ENCODE data around the gene CBX5.

CBX5 gene

DNA sequence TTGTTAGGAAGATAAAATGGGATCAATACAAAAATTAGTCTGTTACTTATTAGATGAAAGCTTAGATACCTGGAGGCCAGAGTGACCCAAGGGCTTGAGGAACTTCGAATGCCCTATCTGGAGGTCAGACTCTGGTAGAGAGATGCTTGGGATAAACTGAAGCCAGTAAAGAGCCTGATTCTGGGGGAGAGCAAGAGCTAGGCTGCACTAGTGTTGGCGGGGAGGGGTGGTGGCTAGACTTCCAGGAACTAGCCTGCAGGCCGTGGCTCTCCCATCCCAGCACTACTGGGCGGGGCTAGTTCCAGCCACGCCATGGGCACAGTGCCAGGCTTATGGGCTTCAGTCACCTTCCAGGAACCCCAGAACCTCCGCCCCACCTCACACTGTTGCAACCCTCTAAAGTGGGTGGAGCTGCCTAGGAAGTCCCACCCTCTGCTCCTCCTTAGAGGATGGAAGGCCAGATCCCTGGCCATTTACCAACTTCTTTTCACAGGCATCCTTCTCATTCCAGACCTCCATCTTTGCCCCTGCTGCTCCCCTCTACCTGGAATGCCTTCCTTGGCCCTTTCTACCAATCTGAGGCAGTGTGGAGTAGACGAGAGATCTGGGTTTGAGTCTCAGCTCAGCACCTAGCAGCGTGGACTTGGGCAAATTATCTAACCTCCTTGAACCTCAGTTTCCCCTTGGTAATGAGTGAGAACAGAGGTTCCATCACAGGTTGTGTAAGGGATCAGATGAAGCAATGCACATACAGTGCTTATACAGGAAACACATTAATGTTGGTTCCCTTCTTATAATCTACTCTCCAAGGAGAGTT, 27.2 kb upstream of the CBX5 start:
- Histone ChIP-seq H3K4me1 (ENCODE audit: control insufficient read depth in 1 of 2, insufficient read depth in 2 of 2, low read length in 2 of 2) (peaks cover 5% of the 10 kb centered on the region in 2 experiments), H3K4me2 (ENCODE audit: low read length) (no peak overlapping the region), H3K79me2 (ENCODE audit: control insufficient read depth, insufficient read depth, low read length, poor library complexity) (no peaks in the 10 kb centered on the region), H3K79me1 (ENCODE audit: low read length) (peaks cover 2% of the 10 kb centered on the region), H2AK5ac (ENCODE audit: low read length) (no peak overlapping the region), H3K4ac (ENCODE audit: low read depth, low read length) (no peak overlapping the region), H3K23ac (ENCODE audit: low read length) (no peak overlapping the region), H3K14ac (ENCODE audit: low read length) (no peak overlapping the region), H3K4me3 (ENCODE audit: low read depth, low read length) (no peak overlapping the region), H2BK120ac (ENCODE audit: insufficient read depth, low read length, poor library complexity) (no peak overlapping the region), H3K9me3 (ENCODE audit: insufficient read depth, low read depth, low read length) (no peaks in the 10 kb centered on the region), H3K27me3 (ENCODE audit: insufficient read depth, low read length) (no peaks in the 10 kb centered on the region), H2BK12ac (ENCODE audit: low read length) (no peak overlapping the region), H3K9ac (ENCODE audit: low read length) (no peak overlapping the region), H3K18ac (ENCODE audit: low read length) (no peak overlapping the region), H4K8ac (ENCODE audit: low read depth, low read length) (no peak overlapping the region), H4K91ac (ENCODE audit: low read depth, low read length) (no peak overlapping the region), H3K27ac (ENCODE audit: low read depth, low read length) (no peak overlapping the region), H2AFZ (ENCODE audit: insufficient read depth, low read length, poor library complexity) (no peak overlapping the region), H3K36me3 (ENCODE audit: control insufficient read depth in 1 of 2, insufficient read depth in 2 of 2, low read length in 2 of 2) (no peaks in the 10 kb centered on the region), H2BK5ac (ENCODE audit: low read depth, low read length, poor library complexity) (no peak overlapping the region), H4K12ac (ENCODE audit: low read depth, low read length) (no peak overlapping the region)
- DNase-seq, result no peak
- no CpG with 5 or more reads among the region's 8 CpGs for WGBS (ENCODE audit: extremely low coverage, insufficient coverage, insufficient read length)

DNA sequence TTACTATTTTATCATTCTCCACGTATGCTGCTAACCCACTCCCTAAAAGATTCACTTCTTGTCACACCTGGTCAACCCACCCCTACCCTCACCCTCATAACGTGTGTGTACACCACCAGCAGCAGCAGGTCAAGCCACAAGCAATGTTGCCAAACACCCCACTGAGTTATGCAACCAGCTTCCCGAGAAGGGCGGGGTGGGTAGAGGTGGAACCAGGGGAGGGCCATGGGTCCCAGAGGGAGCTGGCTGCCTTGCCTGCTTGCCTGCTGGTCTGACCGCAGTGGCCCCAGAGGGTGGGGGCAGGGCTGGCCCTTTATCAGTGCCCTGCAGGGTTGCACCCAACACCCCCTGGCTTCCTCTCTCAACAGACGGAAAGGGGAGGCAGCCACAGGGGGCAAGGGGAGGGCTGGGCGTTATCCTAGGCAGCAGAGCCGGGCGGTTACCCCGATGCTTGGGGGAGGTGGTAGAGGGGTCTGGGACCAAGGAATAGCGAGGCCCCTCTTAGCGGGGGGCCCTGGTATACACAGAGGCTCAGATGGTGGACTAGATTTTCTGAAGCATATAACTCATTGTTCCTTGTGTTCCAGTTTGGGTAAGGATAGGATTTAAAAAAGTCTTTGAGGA, 24.4 kb upstream of the CBX5 start:
- Histone ChIP-seq H3K14ac (ENCODE audit: low read length) (no peak overlapping the region), H2AK5ac (ENCODE audit: low read length) (no peak overlapping the region), H3K4ac (ENCODE audit: low read depth, low read length) (no peak overlapping the region), H3K4me3 (ENCODE audit: low read depth, low read length) (no peak overlapping the region), H2BK12ac (ENCODE audit: low read length) (no peak overlapping the region), H3K4me2 (ENCODE audit: low read length) (no peak overlapping the region), H3K79me1 (ENCODE audit: low read length) (peaks cover 5% of the 10 kb centered on the region), H2BK5ac (ENCODE audit: low read depth, low read length, poor library complexity) (no peak overlapping the region), H3K79me2 (ENCODE audit: control insufficient read depth, insufficient read depth, low read length, poor library complexity) (no peaks in the 10 kb centered on the region), H3K23ac (ENCODE audit: low read length) (no peak overlapping the region), H2BK120ac (ENCODE audit: insufficient read depth, low read length, poor library complexity) (no peak overlapping the region), H4K12ac (ENCODE audit: low read depth, low read length) (no peak overlapping the region), H3K4me1 (ENCODE audit: control insufficient read depth in 1 of 2, insufficient read depth in 2 of 2, low read length in 2 of 2) (peaks cover 18 to 19% of the 10 kb centered on the region in 2 experiments), H3K27ac (ENCODE audit: low read depth, low read length) (no peak overlapping the region), H3K9me3 (ENCODE audit: insufficient read depth, low read depth, low read length) (no peaks in the 10 kb centered on the region), H2AFZ (ENCODE audit: insufficient read depth, low read length, poor library complexity) (no peak overlapping the region), H4K91ac (ENCODE audit: low read depth, low read length) (no peak overlapping the region), H3K36me3 (ENCODE audit: control insufficient read depth in 1 of 2, insufficient read depth in 2 of 2, low read length in 2 of 2) (no peaks in the 10 kb centered on the region), H3K9ac (ENCODE audit: low read length) (no peak overlapping the region), H3K18ac (ENCODE audit: low read length) (no peak overlapping the region), H4K8ac (ENCODE audit: low read depth, low read length) (peak overlapping the region; percentile 53), H3K27me3 (ENCODE audit: insufficient read depth, low read length) (no peaks in the 10 kb centered on the region)
- peak; percentile 89 to 92 for DNase-seq
- WGBS (ENCODE audit: extremely low coverage, insufficient coverage, insufficient read length), result no CpG with 5 or more reads among the region's 12 CpGs

GRCh38 chr12:54303640-54304039, 23.7 kb upstream of the CBX5 start:
- Histone ChIP-seq H3K4ac (ENCODE audit: low read depth, low read length) (no peak overlapping the region), H4K12ac (ENCODE audit: low read depth, low read length) (no peak overlapping the region), H3K4me1 (ENCODE audit: control insufficient read depth in 1 of 2, insufficient read depth in 2 of 2, low read length in 2 of 2) (peaks cover 18 to 19% of the 10 kb centered on the region in 2 experiments), H3K36me3 (ENCODE audit: control insufficient read depth in 1 of 2, insufficient read depth in 2 of 2, low read length in 2 of 2) (no peaks in the 10 kb centered on the region), H3K27me3 (ENCODE audit: insufficient read depth, low read length) (no peaks in the 10 kb centered on the region), H4K91ac (ENCODE audit: low read depth, low read length) (no peak overlapping the region), H3K23ac (ENCODE audit: low read length) (no peak overlapping the region), H3K4me2 (ENCODE audit: low read length) (no peak overlapping the region), H3K9me3 (ENCODE audit: insufficient read depth, low read depth, low read length) (no peaks in the 10 kb centered on the region), H3K14ac (ENCODE audit: low read length) (no peak overlapping the region), H2BK120ac (ENCODE audit: insufficient read depth, low read length, poor library complexity) (no peak overlapping the region), H2BK5ac (ENCODE audit: low read depth, low read length, poor library complexity) (no peak overlapping the region), H3K79me2 (ENCODE audit: control insufficient read depth, insufficient read depth, low read length, poor library complexity) (no peaks in the 10 kb centered on the region), H3K4me3 (ENCODE audit: low read depth, low read length) (no peak overlapping the region), H3K9ac (ENCODE audit: low read length) (no peak overlapping the region), H2AFZ (ENCODE audit: insufficient read depth, low read length, poor library complexity) (no peak overlapping the region), H3K18ac (ENCODE audit: low read length) (no peak overlapping the region), H3K79me1 (ENCODE audit: low read length) (peaks cover 5% of the 10 kb centered on the region), H2AK5ac (ENCODE audit: low read length) (no peak overlapping the region), H2BK12ac (ENCODE audit: low read length) (no peak overlapping the region), H4K8ac (ENCODE audit: low read depth, low read length) (no peak overlapping the region), H3K27ac (ENCODE audit: low read depth, low read length) (no peak overlapping the region)
- no peak for DNase-seq

DNA sequence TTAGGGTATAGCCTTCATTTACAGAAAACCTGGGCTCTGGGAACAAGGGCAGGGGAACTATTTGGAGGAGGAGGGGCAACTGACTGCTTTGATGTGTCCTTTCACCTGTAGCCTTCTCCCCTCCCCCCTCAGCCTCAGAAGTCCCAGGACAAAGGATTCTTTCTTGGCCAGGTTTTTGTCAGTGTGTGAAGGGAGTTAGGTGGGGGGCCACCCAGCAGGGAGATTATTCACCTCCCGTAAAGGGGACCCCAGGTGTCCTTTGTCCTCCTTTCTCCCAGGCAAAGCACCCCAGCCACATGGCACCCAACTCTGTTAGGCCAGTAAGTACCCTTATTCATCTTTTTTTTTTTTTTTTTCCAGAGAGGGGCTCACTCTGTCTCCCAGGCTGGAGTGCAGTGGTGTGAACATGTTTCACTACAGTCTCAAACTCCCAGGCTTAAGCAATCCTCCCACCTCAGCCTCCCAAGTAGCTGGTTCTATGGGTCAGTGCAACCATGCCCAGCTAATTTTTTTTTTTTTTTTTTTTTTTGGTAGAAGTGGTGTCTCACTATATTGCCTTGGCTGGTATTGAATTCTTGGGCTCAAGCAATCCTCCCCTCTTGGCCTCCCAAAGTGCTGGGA, 21.6 kb upstream of the CBX5 start:
- Histone ChIP-seq H3K14ac (ENCODE audit: low read length) (no peak overlapping the region), H3K4ac (ENCODE audit: low read depth, low read length) (no peak overlapping the region), H3K9me3 (ENCODE audit: insufficient read depth, low read depth, low read length) (no peaks in the 10 kb centered on the region), H4K91ac (ENCODE audit: low read depth, low read length) (peak overlapping the region; percentile 45), H2BK12ac (ENCODE audit: low read length) (no peak overlapping the region), H3K27me3 (ENCODE audit: insufficient read depth, low read length) (no peaks in the 10 kb centered on the region), H2AFZ (ENCODE audit: insufficient read depth, low read length, poor library complexity) (no peak overlapping the region), H3K36me3 (ENCODE audit: control insufficient read depth in 1 of 2, insufficient read depth in 2 of 2, low read length in 2 of 2) (no peaks in the 10 kb centered on the region), H2BK5ac (ENCODE audit: low read depth, low read length, poor library complexity) (no peak overlapping the region), H3K23ac (ENCODE audit: low read length) (no peak overlapping the region), H4K8ac (ENCODE audit: low read depth, low read length) (peak overlapping the region; percentile 25), H3K79me1 (ENCODE audit: low read length) (peaks cover 5% of the 10 kb centered on the region), H3K9ac (ENCODE audit: low read length) (no peak overlapping the region), H3K18ac (ENCODE audit: low read length) (no peak overlapping the region), H2AK5ac (ENCODE audit: low read length) (no peak overlapping the region), H3K79me2 (ENCODE audit: control insufficient read depth, insufficient read depth, low read length, poor library complexity) (no peaks in the 10 kb centered on the region), H3K27ac (ENCODE audit: low read depth, low read length) (no peak overlapping the region), H3K4me3 (ENCODE audit: low read depth, low read length) (no peak overlapping the region), H2BK120ac (ENCODE audit: insufficient read depth, low read length, poor library complexity) (peak overlapping the region; percentile 1), H3K4me2 (ENCODE audit: low read length) (peak overlapping the region; percentile 46), H3K4me1 (ENCODE audit: control insufficient read depth in 1 of 2, insufficient read depth in 2 of 2, low read length in 2 of 2) (peaks cover 18 to 19% of the 10 kb centered on the region in 2 experiments), H4K12ac (ENCODE audit: low read depth, low read length) (no peak overlapping the region)
- DNase-seq, result no peak
- no CpG with 5 or more reads among the region's 1 CpG for WGBS (ENCODE audit: extremely low coverage, insufficient coverage, insufficient read length)
